GM18951 (cell line): ENCODE measurements around the gene SLC6A6.

Experiments used
- POLR2A ChIP-seq: IDR thresholded peaks from 4 replicates; pipeline ENCODE4 v1.6.1; 2011; ENCODE audit warnings: mild to moderate bottlenecking; ENCODE audit not compliant: insufficient read length, insufficient read depth; ENCODE audit errors: extremely low read depth
- in situ Hi-C: fragments of 300-500 bp; cut with MboI; formaldehyde crosslinking; loops from one replicate; pipeline ENCODE4 v1.12.0; 2022; ENCODE audit warnings: low sequenced_read_pairs, mixed read lengths, inconsistent platforms; ENCODE audit not compliant: unreplicated experiment

SLC6A6 gene

GRCh38 chr3:14446988-14447570 lies 44.7 kb downstream of the SLC6A6 start:
- in situ Hi-C loops = no loop called here
- TF ChIP-seq POLR2A = no peak

GRCh38 chr3:14448063-14448462 lies 45.7 kb downstream of the SLC6A6 start:
- in situ Hi-C loops = no loop called here
- TF ChIP-seq POLR2A = no peak

GRCh38 chr3:14448756-14449727 lies 46.6 kb downstream of the SLC6A6 start:
- no peak for TF ChIP-seq POLR2A
- in situ Hi-C loops = no loop called here

GRCh38 chr3:14450506-14450905 lies 48.1 kb downstream of the SLC6A6 start:
- TF ChIP-seq POLR2A = no peak
- in situ Hi-C loops = no loop called here

GRCh38 chr3:14450922-14451606 lies 48.7 kb downstream of the SLC6A6 start:
- TF ChIP-seq POLR2A = no peak
- in situ Hi-C loops = no loop called here

- in situ Hi-C loops = no loop called here
- TF ChIP-seq POLR2A = no peak
Observed at GRCh38 chr3:14451844-14452739, 49.7 kb downstream of the SLC6A6 start.

GRCh38 chr3:14452740-14453710 lies 50.6 kb downstream of the SLC6A6 start:
- in situ Hi-C loops = no loop called here
- no peak for TF ChIP-seq POLR2A

GRCh38 chr3:14453876-14454638 lies 51.7 kb downstream of the SLC6A6 start:
- no peak for TF ChIP-seq POLR2A
- in situ Hi-C loops = no loop called here

- TF ChIP-seq POLR2A = no peak
- in situ Hi-C loops = no loop called here
Observed at GRCh38 chr3:14454639-14455310, 52.4 kb downstream of the SLC6A6 start.

GRCh38 chr3:14455571-14456317 lies 53.3 kb downstream of the SLC6A6 start:
- in situ Hi-C loops = no loop called here
- TF ChIP-seq POLR2A = no peak
